NOMO-1 treated with DMSO at 0.1 percent for 48 hours (cell line): ENCODE measurements around the gene USO1.
"Not testable (repeated sequence)": the region's sequence is repeated elsewhere in the genome, so short reads cannot be mapped to it uniquely, and the experiment has no call there.

ENCODE experiments used
- DNase-seq: peaks from one replicate; lab custom pipeline; 2025; ENCODE audit not compliant: unreplicated experiment; lab: John Stamatoyannopoulos, UW

Gene USO1

DNA sequence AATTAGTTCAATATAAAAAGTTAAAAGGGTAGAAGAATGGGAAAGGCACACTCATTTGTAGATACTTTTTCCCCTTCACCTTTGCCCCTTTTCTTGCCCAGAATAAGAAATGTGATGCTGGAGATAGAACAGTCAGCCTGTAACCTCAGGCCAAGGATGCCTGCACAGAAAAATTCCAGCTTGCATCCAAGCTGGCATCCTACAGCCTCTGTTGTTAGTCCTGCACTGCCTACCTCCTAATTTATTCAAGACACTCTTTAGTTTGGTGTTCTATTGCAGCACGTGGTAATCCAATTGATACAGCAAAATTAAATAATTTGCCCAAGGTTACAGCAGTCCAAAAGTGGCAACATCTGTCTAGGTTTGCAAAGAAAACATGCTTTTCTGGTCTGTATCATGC, 9.7 kb upstream of the USO1 start:
- DNase-seq, result no peak

- no peak for DNase-seq
These were observed 9.1 kb upstream of the USO1 start for GRCh38 chr4:75715105-75715799.

GRCh38 chr4:75716054-75716453, 8.3 kb upstream of the USO1 start:
- not testable (repeated sequence) for DNase-seq

- no peak for DNase-seq
These were observed 7.0 kb upstream of the USO1 start for GRCh38 chr4:75717408-75717807.

DNA sequence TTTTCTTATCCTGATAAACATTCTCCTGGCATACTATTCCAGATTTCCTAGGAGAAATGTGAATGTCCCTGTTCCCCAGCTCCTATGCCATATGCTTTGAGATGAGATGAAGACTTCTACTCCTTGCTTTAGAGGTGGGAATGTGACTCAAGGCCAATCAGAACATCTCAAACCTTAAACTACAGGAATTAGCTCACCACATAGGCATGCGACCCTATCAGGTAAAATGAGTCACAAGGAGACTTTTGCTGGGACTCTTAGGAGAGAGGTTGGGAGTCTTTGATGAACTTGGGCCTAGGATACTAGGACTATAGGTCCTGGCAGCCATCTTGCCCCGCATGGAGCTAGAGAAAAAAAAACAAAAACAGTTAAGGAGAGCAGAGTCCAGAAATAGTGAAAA, 5.8 kb upstream of the USO1 start:
- no peak for DNase-seq

- DNase-seq, result no peak
These were observed 2.0 kb upstream of the USO1 start for GRCh38 chr4:75722417-75722816.

DNA sequence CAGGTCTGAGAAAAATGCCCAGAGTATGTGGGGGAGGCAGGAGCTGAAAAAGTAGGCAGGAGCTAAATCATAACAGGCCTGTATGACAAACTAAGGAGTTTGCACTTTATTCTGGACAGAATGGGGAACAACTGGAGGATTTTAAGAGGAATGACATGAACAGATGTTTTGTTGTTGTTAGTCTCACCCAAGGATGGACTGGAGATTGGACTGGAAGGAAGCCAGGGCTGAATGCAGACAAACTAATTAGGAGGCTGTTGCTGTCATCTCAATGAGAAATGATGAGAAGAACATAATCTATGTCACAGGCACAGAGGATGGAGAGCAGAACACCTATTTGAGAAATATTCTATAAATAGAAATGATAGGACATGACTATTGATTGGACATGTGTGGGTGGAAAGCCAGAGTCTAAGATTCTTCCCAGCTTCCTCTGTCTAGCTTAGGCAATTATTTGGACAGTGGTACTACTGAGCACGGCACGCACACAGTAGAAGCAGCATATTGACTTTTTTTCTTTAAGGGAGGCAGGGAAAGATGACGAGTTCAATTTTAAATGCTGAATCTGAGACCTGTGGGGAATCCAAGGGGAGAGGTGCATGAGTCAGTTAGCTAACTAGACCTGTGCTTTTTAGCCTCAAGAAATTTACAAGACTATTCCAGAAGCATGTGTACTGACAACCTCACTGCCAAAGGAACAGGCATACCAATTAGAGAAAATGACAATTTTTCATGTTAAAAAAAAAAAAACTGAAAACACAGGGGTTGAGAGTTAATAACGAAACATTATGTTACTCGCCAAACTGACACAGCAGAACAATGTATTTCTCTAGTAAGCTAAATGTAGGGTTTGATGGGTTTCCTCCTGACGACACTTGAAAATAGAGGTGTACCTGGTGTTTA, 963 bp upstream of the USO1 start:
- DNase-seq, result no peak

DNA sequence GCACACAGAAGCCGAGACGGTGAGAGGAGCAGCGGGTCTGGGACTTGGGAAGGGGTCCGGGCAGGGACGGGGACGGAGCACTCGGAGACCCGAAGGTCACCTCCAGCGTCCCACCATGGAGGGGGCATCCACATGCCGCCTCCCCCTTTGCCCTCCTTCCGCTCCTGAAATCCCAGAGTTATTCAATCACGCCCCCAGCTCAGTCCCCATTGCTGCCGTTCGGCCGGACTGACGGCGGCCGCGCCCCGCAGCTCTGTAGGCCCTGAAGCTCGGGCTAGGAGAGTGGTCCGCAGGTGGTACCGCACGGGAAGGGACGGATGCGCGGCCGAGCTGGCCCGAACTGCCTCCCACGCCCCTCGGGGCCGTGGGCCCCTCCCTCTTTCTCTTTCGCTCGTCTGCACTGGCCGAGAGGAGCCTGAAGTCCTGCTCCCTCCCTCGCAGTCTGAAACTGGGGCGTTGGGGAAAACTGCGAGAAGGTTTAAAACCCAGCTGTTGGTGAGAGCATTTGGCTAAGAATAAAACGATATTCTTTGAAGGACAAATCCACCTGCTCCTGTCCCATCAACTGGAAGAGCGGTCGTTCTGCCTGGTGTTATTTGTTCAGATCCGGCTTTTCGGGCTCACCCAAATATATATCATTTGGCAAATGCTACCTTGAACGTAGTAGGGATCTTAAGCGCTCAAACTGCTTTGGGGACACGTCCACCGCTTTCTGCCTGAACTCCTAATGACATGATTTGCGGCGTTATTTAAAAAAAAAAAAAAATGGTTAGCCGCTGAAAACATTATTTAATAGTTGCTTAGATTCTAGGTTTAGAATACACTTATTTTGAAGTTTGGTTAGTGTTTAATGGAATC, 719 bp downstream of the USO1 start:
- peak; percentile 53 for DNase-seq

DNA sequence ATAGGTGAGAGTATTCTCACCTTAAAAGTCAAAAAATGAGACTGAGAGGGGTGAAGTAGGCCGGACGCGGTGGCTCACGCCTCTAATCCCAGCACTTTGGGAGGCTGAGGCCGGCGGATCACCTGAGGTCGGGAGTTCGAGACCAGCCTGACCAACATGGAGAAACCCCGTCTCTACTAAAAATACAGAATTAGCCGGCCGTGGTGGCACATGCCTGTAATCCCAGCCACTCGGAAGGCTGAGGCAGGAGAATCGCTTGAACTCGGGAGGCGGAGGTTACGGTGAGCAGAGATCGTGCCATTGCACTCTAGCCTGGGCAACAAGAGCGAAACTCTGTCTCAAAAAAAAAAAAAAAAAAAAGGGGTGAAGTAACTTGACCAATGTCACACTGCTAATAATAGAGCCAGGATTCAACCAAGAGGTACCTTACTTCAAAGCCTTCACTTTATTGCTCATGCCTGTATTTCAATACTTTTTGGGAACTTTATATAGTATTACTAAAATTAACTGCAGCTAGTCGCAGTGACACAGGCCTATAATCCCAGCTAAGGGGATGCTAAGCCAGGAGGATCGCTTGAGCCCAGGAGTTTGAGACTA, 1.7 kb downstream of the USO1 start:
- not testable (repeated sequence) for DNase-seq

- DNase-seq, result no peak
These were observed 2.2 kb downstream of the USO1 start for GRCh38 chr4:75726577-75726976.

- no peak for DNase-seq
These were observed 2.7 kb downstream of the USO1 start for GRCh38 chr4:75727073-75727472.

DNA sequence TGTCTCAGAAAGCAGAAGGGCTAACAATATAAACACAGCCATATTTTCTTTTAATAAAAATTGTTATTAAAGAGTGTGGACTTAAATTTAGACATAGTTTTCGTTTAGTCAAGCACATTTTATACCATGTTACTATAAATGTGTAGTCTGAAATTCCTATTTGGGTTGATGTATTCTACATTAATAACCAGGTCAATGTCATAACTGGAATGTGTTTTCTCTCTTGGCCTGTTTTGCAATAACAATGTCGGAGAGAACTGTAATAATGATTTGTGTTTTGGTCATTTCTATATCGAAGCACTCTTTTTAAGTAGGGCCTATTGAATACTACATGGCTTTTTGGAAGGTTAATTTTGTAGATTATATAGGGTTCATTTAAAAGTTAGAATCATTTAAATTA, 5.5 kb downstream of the USO1 start:
- DNase-seq, result no peak

GRCh38 chr4:75733369-75733768, 9.0 kb downstream of the USO1 start:
- no peak for DNase-seq

GRCh38 chr4:75735525-75735924, 11.1 kb downstream of the USO1 start:
- DNase-seq, result no peak

DNA sequence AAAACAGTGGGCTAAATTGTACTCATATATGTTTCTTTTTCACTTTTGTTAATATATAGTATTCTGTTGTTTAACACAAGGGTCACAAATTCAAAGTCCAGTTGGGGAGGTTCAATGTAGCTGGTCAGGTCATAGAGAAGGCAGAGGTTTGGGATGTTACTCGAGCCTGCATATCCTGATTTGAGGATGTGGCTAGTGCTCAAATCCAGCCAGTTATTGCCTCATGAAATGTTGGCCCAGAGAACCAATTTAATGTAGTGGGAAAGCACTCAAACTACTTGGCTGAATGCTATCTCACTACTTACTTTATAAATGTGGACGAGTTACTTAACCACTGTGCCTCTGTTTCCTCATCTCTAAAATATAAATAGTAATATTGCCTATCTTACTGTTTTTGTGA, 12.5 kb downstream of the USO1 start:
- no peak for DNase-seq

DNA sequence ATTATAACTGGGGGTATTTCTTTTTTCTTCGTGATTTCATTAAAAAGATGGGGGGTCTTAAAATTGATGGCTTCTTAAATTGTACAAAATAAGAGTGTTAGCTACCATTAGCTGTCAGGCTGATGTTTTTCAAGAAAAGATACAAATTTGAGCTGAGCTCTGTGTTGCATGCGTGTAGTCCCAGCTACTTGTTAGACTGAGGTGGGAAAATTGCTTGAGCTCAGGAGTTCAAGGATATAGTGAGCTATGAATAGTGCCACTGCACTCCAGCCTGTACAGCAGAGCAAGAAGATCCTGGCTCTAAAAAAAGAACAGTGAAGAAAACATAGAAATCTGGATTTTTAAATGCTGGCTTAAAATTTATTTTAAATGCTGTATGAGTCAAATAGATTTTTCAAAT, 13.0 kb downstream of the USO1 start:
- no peak for DNase-seq

DNA sequence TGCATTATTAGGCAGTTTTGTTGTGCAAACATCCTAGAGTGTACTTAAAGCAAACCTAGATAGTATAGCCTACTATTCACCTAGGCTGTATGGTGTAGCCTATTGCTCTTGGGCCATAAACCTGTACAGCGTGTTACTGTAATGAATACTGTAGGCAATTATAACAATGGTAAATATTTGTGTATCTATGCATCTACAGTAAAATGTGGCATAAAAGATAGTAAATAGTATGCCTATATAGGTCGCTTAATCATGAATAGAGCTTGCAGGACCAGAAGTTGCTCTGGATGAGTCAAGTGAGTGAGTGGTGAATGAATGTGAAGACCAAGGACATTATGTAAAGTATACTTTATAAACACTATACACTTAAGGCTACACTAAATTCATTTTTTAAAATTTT, 16.6 kb downstream of the USO1 start:
- no peak for DNase-seq

- DNase-seq, result no peak
These were observed 18.1 kb downstream of the USO1 start for GRCh38 chr4:75742451-75742850.

- peak; percentile 90 for DNase-seq
These were observed 20.8 kb downstream of the USO1 start for GRCh38 chr4:75745161-75745560.

DNA sequence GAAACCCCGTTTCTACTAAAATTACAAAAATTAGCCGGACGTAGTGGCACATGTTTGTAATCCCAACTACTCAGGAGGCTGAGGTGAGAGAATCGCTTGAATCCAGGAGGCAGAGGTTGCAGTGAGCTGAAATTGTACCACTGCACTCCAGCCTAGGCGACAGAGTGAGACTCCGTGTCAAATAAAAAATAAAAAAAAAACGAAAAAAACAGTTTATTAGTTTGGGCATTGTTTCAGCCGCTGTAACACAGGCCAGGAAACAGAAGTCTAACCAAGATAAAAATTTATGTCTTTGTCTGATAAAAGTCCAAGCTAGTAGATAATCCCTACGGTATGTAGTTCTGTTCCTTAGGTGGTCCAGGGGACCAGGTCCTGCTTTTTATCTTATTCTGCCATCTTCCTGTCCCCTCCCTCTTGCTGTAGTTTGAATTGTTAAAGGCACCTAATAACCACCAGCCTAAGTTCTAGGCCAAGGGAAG, 21.4 kb downstream of the USO1 start:
- DNase-seq, result no peak

DNA sequence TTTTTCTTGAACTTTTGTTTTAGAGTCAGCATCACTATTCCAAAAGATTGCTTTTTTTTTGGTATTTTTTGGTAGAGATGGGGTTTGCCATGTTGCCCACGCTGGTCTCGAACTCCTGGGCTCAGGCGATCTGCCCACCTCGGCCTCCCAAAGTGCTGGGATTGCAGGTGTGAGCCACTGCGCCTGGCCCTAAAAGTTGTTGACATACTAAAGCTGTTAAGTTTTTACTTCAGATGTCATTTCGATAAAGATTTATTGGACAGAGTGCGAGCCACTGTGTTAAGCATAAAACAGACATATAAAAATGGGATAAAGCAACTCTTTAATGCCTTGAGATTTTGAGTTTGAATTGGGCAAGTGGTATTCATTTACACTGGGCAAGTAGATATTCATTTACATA, 28.3 kb downstream of the USO1 start:
- no peak for DNase-seq
